Sciatic nerve (tissue), 2 donors: ENCODE data around the gene SEMA4D. TPM values are rescaled to one million over a fixed set of nuclear protein-coding genes. Genes with fewer than 3 reads are reported as not detected.
"Not testable (repeated sequence)": the region's sequence is repeated elsewhere in the genome, so short reads cannot be mapped to it uniquely, and the experiment has no call there.

Experiments
- ATAC-seq: fragments of 200-7000 bp; cut with Tn5 transposase; one replicate; pipeline ENCODE4 v1.9.1; 2020; ENCODE audit warnings: mild to moderate bottlenecking, moderate library complexity
- DNase-seq: peaks from one replicate; pipeline ENCODE4 v3.0.0-alpha.2; 2020; ENCODE audit warnings: low spot score
- intact Hi-C: fragments of 100-400 bp; cut with DNase I; formaldehyde crosslinking; loops from one replicate; pipeline ENCODE4 v1.14.2; 2022
- total RNA-seq: library from RNA; stranded (reverse); fragmentation: NEBNext Ultra II Directional; extraction: Animal tissue kit (Norgen Biotek cat#: 25700); gene quantifications from one replicate; pipeline ENCODE4 v1.2.1, GENCODE V29; 2021
- donor health status: DM: no; HTN: no; CAD: no.
- donor health status: DM: no; HTN: no; CAD: no.

Gene SEMA4D
- total RNA-seq, 1 donor from 2014 or later, result 35.8 TPM

GRCh38 chr9:89488131-89488530 is 9.8 kb downstream of the SEMA4D start:
- intact Hi-C loops, result no loop called here
- DNase-seq (no peak), ATAC-seq (no peak)

- ATAC-seq (no peak), DNase-seq (no peak)
- intact Hi-C loops, result no loop called here
Observed at GRCh38 chr9:89486681-89487080, 11.2 kb downstream of the SEMA4D start.

GRCh38 chr9:89484475-89485404 is 13.2 kb downstream of the SEMA4D start:
- ATAC-seq (no peak), DNase-seq (no peak)
- intact Hi-C loops, result no loop called here

GRCh38 chr9:89483592-89484474 is 14.1 kb downstream of the SEMA4D start:
- intact Hi-C loops, result no loop called here
- ATAC-seq (peak; percentile 59), DNase-seq (no peak)

GRCh38 chr9:89482901-89483361 is 15.0 kb downstream of the SEMA4D start:
- ATAC-seq (no peak), DNase-seq (no peak)

GRCh38 chr9:89482056-89482851 is 15.7 kb downstream of the SEMA4D start:
- intact Hi-C loops, result no loop called here
- peak; percentile 42 for DNase-seq
- no peak for ATAC-seq

More at GRCh38 chr9:89482901-89483361, 15.0 kb downstream of the SEMA4D start:
- intact Hi-C loops, result no loop called here

- intact Hi-C loops, result no loop called here
- DNase-seq, result peak; percentile 26
- ATAC-seq, result no peak
Observed at GRCh38 chr9:89481538-89481915, 16.4 kb downstream of the SEMA4D start.

GRCh38 chr9:89480825-89481537 is 16.9 kb downstream of the SEMA4D start:
- no peak for ATAC-seq
- DNase-seq, result peak; percentile 35
- intact Hi-C loops, result no loop called here

GRCh38 chr9:89480372-89480771 is 17.5 kb downstream of the SEMA4D start:
- DNase-seq, intact Hi-C loops, ATAC-seq: not testable (repeated sequence)

GRCh38 chr9:89479669-89480011 is 18.3 kb downstream of the SEMA4D start:
- ATAC-seq, intact Hi-C loops: not testable (repeated sequence)

GRCh38 chr9:89478821-89479668 is 18.9 kb downstream of the SEMA4D start:
- no peak for ATAC-seq
- no peak for DNase-seq
- intact Hi-C loops, result no loop called here

More at GRCh38 chr9:89479669-89480011, 18.3 kb downstream of the SEMA4D start:
- DNase-seq, result not testable (repeated sequence)

GRCh38 chr9:89477811-89478630 is 19.9 kb downstream of the SEMA4D start:
- DNase-seq (peak; percentile 56), ATAC-seq (peak; percentile 39)
- intact Hi-C loops, result no loop called here

- DNase-seq (peak; percentile 50), ATAC-seq (no peak)
- intact Hi-C loops, result no loop called here
Observed at GRCh38 chr9:89477384-89477783, 20.5 kb downstream of the SEMA4D start.

GRCh38 chr9:89476546-89476945 is 21.4 kb downstream of the SEMA4D start:
- ATAC-seq, result no peak
- intact Hi-C loops, result no loop called here
- DNase-seq, result no peak

GRCh38 chr9:89475891-89476440 is 21.9 kb downstream of the SEMA4D start:
- intact Hi-C loops, result no loop called here

GRCh38 chr9:89474939-89475338 is 23.0 kb downstream of the SEMA4D start:
- ATAC-seq (no peak), DNase-seq (peak; percentile 34)
- intact Hi-C loops, result no loop called here

More at GRCh38 chr9:89475891-89476440, 21.9 kb downstream of the SEMA4D start:
- DNase-seq, result no peak
- ATAC-seq, result no peak
